ENCODE measurements around the gene ADTRP. TPM values are rescaled to one million over a fixed set of nuclear protein-coding genes. Genes with fewer than 3 reads are reported as not detected.

Gene ADTRP
- total RNA-seq, 4 donors from 2014 or later = 0.23 to 0.72 (median 0.67) TPM; not detected in 1

DNA sequence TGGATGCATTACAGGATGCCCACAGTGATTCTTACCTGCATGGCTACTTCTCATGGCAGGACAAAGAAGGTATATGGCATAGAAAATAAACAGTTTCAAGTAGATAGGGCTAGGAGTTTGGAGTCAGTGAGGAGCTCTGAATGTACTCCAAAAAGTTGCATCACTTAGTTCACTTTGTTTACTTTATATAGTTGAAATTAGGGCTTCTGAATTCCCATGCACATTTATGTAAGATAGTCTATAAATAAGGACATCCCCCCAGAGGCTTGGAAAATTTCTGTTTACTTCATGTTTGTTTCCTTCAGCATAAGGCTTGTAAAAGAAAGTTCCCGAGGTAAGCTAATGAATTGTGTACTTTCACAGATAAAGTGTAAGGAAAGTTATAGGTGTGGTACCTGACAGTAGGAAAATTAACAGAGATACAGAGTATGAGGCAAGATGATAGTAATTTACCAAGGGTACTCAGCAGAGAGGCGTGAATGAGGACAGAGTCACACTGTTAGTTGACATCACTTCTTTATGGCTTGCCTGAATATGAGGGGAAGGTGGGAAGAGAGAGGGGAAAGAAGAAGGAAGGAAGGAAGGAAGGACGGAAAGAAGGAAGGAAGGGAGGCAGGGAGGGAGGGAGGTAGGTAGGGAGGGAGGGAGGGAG lies 51.1 kb downstream of the ADTRP start:
- no peak for ATAC-seq
- Histone ChIP-seq H3K36me3 (no peaks in the 10 kb centered on the region), H3K4me1 (peaks cover 0 to 9% (median 0%) of the 10 kb centered on the region in 3 donors), H3K4me3 (no peak overlapping the region), H3K27ac (no peak overlapping the region), H3K9me3 (no peaks in the 10 kb centered on the region), H3K27me3 (no peaks in the 10 kb centered on the region)
- TF ChIP-seq POLR2A (IDR thresholded peaks at IDR 0.05) (no peak), POLR2AphosphoS5 (IDR thresholded peaks at IDR 0.05) (no peak), EP300 (IDR thresholded peaks at IDR 0.05) (no peak)
- TF ChIP-seq, protein P1, sequence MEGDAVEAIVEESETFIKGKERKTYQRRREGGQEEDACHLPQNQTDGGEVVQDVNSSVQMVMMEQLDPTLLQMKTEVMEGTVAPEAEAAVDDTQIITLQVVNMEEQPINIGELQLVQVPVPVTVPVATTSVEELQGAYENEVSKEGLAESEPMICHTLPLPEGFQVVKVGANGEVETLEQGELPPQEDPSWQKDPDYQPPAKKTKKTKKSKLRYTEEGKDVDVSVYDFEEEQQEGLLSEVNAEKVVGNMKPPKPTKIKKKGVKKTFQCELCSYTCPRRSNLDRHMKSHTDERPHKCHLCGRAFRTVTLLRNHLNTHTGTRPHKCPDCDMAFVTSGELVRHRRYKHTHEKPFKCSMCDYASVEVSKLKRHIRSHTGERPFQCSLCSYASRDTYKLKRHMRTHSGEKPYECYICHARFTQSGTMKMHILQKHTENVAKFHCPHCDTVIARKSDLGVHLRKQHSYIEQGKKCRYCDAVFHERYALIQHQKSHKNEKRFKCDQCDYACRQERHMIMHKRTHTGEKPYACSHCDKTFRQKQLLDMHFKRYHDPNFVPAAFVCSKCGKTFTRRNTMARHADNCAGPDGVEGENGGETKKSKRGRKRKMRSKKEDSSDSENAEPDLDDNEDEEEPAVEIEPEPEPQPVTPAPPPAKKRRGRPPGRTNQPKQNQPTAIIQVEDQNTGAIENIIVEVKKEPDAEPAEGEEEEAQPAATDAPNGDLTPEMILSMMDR (IDR thresholded peaks at IDR 0.05) = no peak
- 74 to 90% methylated on average over 2 to 3 of the region's 3 CpGs for WGBS, 2 donors (ENCODE audit: low coverage in 1 of 2)

DNA sequence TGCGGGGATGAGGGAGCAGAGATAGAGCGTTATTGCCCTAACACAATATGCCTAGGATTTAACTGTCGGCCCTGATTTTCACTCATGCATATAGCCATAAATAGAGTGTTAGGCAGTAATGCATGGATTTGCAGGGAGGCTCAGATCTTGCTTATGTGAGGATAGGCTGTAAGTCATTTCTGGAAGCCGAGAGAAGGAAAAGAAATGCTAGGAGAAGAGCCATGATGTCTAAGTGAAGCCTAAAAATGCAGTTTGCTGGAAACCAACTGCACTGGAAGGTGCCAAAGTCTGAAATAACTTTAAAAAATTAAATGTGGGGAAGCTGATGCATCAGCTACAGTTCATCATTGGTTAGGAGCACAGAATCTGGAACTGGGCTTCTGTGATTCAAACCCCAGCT lies 54.3 kb downstream of the ADTRP start:
- H3K27me3 ChIP-seq = no peaks in the 10 kb centered on the region
- WGBS, 2 donors (ENCODE audit: low coverage in 1 of 2) = 65 to 100% methylated on average over 1 to 3 of the region's 4 CpGs
- H3K4me3 ChIP-seq = no peak overlapping the region
- ATAC-seq = no peak
- H3K4me1 ChIP-seq = no peaks in the 10 kb centered on the region
- TF ChIP-seq, protein P1 (IDR thresholded peaks at IDR 0.05) = no peak
- no peak for TF ChIP-seq POLR2AphosphoS5 (IDR thresholded peaks at IDR 0.05)
- H3K27ac ChIP-seq = no peak overlapping the region
- no peaks in the 10 kb centered on the region for H3K36me3 ChIP-seq
- H3K9me3 ChIP-seq = no peaks in the 10 kb centered on the region

DNA sequence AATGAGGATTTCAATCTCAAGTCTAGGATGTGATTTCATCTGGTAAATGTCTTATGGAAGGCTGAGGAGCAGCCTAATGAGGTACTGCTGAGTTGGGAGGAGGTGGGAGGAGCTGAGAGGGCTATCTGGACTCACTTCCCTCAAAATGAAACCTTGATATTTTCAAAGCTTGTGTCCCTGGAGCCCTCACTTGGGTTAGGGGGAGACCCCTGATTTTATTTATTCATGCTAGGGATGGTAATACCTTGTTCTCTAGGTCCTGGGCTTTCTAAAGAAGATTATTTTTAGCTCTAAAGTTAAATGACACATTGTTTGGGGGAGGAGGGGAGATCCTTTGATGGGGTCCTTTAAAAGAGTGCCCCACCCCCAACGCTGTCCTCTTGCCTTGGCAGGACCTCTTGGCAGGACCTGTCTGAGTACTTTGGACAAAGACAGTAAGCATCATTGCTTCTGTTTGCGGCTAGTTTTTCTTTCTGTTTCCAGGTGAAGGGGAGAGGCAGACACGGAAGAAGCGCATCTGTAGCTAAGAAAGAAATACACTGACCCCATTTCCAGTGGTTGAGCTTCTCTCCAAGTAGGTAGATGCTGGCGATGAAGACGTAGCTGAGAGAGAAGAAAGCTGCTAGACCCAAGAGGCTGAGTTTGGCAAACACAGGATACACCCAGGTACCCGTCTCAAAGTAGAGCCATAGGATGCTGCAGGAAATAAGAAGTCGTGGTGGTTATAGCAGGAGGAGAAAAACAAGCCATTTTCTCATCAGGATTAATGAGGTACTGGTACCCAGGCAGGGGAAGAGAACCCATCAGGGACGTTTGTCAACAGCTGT lies 55.6 kb downstream of the ADTRP start:
- no peaks in the 10 kb centered on the region for H3K9me3 ChIP-seq
- no peak overlapping the region for H3K27ac ChIP-seq
- no peaks in the 10 kb centered on the region for H3K4me1 ChIP-seq
- TF ChIP-seq POLR2AphosphoS5 (IDR thresholded peaks at IDR 0.05) = no peak
- TF ChIP-seq, protein P1 (IDR thresholded peaks at IDR 0.05) = no peak
- no peak for TF ChIP-seq EP300 (IDR thresholded peaks at IDR 0.05)
- no peak for TF ChIP-seq POLR2A (IDR thresholded peaks at IDR 0.05)
- 77 to 93% methylated on average over 6 to 8 of the region's 9 CpGs for WGBS, 2 donors (ENCODE audit: low coverage in 1 of 2)
- ATAC-seq = no peak
- H3K36me3 ChIP-seq = no peaks in the 10 kb centered on the region
- no peaks in the 10 kb centered on the region for H3K27me3 ChIP-seq
- H3K4me3 ChIP-seq = no peak overlapping the region

DNA sequence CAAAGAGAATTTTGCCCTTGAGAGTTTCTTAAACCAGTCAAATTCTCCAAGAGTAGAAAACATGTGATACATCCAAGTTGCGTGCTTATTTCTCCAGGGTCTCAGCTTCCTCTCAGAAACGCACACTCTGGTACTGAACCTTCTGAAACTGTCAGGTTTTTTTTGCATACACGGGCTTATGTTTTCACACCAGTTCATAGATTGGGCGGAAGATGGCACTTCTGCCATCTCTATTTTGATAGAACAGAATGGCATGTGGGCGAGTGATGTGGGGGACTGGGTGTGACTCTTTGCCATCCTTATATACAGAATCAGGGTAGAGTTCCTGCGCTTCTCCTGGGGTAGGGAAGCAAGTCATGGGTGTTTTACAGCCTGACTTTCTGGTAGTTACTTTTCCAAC lies 56.4 kb downstream of the ADTRP start:
- ATAC-seq = no peak
- H3K9me3 ChIP-seq = no peaks in the 10 kb centered on the region
- no peaks in the 10 kb centered on the region for H3K36me3 ChIP-seq
- no peaks in the 10 kb centered on the region for H3K4me1 ChIP-seq
- H3K4me3 ChIP-seq = no peak overlapping the region
- WGBS, 2 donors (ENCODE audit: low coverage in 1 of 2) = 89 to 100% methylated on average over 2 to 3 of the region's 6 CpGs
- H3K27ac ChIP-seq = no peak overlapping the region
- no peaks in the 10 kb centered on the region for H3K27me3 ChIP-seq
- TF ChIP-seq POLR2A (IDR thresholded peaks at IDR 0.05) = no peak
- TF ChIP-seq, protein P1 (IDR thresholded peaks at IDR 0.05) = no peak
- TF ChIP-seq POLR2AphosphoS5 (IDR thresholded peaks at IDR 0.05) = no peak
- TF ChIP-seq EP300 (IDR thresholded peaks at IDR 0.05) = no peak

DNA sequence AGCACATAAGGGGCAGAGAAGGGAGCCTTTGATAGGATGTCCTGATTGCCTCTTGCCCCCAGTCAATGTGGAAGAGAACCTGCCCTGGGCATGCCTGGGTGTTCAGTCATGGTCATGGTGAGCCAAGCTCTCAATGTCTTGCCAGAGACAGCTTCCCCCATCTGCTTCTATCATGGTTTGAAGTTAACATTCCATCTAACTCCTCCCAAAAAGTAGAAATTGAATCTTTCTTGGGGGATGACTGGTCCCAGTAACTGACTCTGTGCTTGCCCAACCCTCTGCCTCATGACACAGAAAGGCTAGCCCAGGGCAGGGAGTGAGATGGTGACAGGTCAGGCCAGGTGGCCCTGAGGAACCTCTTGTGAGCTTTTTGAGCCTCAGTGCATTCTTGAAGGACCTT lies 60.1 kb downstream of the ADTRP start:
- TF ChIP-seq EP300 (IDR thresholded peaks at IDR 0.05) (no peak), POLR2AphosphoS5 (IDR thresholded peaks at IDR 0.05) (no peak), POLR2A (IDR thresholded peaks at IDR 0.05) (no peak)
- TF ChIP-seq, protein P1 (IDR thresholded peaks at IDR 0.05) = no peak
- H3K36me3 ChIP-seq = no peaks in the 10 kb centered on the region
- no peaks in the 10 kb centered on the region for H3K4me1 ChIP-seq
- H3K4me3 ChIP-seq = no peak overlapping the region
- no peaks in the 10 kb centered on the region for H3K27me3 ChIP-seq
- no peak overlapping the region for H3K27ac ChIP-seq
- no peak for ATAC-seq
- H3K9me3 ChIP-seq = no peaks in the 10 kb centered on the region
